ENCODE results near the gene SNAP47. TPM values are rescaled to one million over a fixed set of nuclear protein-coding genes. Genes with fewer than 3 reads are reported as not detected.

The SNAP47 gene
- polyA plus RNA-seq, 1 donor from 2014 or later = 56.0 TPM

DNA sequence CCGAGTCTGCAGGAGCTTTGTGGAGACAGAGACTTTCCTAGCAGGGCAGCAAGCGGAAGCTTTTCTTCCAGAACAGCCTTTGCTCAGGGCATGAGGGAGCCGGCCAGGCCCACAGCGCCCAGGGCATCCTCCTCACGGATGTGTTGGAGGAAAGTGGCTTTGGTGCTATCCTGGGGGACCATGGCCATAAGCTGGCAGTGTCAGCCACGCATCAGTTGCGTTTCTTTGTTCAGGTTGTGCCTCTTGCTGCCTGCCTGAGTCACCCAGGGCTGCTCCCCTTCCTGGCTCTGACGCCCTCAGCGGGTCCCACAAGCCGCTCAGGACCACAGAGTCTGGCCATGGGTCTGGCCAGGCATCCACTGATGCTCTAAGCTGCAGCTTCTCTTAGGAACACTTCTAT lies 40.6 kb downstream of the SNAP47 start:
- no peaks in the 10 kb centered on the region for H3K27me3 ChIP-seq (ENCODE audit: insufficient read depth, low read depth, low read length)
- no peaks in the 10 kb centered on the region for H3K79me2 ChIP-seq (replicated peaks; ENCODE audit: insufficient read depth, low read length)
- no peaks in the 10 kb centered on the region for H3K9me2 ChIP-seq (ENCODE audit: insufficient read depth, low read length)
- no peak overlapping the region for H3K27ac ChIP-seq (ENCODE audit: low read length)
- H3K36me3 ChIP-seq (ENCODE audit: insufficient read depth, low read length) = no peaks in the 10 kb centered on the region
- no peaks in the 10 kb centered on the region for H3F3A ChIP-seq (ENCODE audit: insufficient read depth, low read length, poor library complexity, severe bottlenecking)
- no peaks in the 10 kb centered on the region for H4K20me1 ChIP-seq (ENCODE audit: insufficient read depth)
- TF ChIP-seq EZH2 (IDR thresholded peaks at IDR 0.05; ENCODE audit: borderline replicate concordance, insufficient read depth, low read length, poor library complexity, severe bottlenecking) (no peak), POLR2AphosphoS5 (IDR thresholded peaks at IDR 0.05) (no peak), SMC3 (conservative IDR thresholded peaks at IDR 0.05; ENCODE audit: poor library complexity) (no peak), MXI1 (conservative IDR thresholded peaks at IDR 0.05; ENCODE audit: poor library complexity, severe bottlenecking) (no peak), TAF1 (IDR thresholded peaks at IDR 0.05; ENCODE audit: low read depth) (no peak), RAD21 (conservative IDR thresholded peaks at IDR 0.05) (no peak), EP300 (conservative IDR thresholded peaks at IDR 0.05; ENCODE audit: poor library complexity, severe bottlenecking) (no peak)
- TF ChIP-seq, protein P1, sequence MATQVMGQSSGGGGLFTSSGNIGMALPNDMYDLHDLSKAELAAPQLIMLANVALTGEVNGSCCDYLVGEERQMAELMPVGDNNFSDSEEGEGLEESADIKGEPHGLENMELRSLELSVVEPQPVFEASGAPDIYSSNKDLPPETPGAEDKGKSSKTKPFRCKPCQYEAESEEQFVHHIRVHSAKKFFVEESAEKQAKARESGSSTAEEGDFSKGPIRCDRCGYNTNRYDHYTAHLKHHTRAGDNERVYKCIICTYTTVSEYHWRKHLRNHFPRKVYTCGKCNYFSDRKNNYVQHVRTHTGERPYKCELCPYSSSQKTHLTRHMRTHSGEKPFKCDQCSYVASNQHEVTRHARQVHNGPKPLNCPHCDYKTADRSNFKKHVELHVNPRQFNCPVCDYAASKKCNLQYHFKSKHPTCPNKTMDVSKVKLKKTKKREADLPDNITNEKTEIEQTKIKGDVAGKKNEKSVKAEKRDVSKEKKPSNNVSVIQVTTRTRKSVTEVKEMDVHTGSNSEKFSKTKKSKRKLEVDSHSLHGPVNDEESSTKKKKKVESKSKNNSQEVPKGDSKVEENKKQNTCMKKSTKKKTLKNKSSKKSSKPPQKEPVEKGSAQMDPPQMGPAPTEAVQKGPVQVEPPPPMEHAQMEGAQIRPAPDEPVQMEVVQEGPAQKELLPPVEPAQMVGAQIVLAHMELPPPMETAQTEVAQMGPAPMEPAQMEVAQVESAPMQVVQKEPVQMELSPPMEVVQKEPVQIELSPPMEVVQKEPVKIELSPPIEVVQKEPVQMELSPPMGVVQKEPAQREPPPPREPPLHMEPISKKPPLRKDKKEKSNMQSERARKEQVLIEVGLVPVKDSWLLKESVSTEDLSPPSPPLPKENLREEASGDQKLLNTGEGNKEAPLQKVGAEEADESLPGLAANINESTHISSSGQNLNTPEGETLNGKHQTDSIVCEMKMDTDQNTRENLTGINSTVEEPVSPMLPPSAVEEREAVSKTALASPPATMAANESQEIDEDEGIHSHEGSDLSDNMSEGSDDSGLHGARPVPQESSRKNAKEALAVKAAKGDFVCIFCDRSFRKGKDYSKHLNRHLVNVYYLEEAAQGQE (IDR thresholded peaks at IDR 0.05; ENCODE audit: borderline replicate concordance) = no peak
- no peak overlapping the region for H3K4me3 ChIP-seq (ENCODE audit: low read length)
- no peak overlapping the region for H2AFZ ChIP-seq (ENCODE audit: low read depth, low read length)
- H3K9ac ChIP-seq (ENCODE audit: low read length) = no peak overlapping the region
- no peak overlapping the region for H3K4me2 ChIP-seq (ENCODE audit: low read length)
- H3K9me3 ChIP-seq (ENCODE audit: low read length) = no peaks in the 10 kb centered on the region

DNA sequence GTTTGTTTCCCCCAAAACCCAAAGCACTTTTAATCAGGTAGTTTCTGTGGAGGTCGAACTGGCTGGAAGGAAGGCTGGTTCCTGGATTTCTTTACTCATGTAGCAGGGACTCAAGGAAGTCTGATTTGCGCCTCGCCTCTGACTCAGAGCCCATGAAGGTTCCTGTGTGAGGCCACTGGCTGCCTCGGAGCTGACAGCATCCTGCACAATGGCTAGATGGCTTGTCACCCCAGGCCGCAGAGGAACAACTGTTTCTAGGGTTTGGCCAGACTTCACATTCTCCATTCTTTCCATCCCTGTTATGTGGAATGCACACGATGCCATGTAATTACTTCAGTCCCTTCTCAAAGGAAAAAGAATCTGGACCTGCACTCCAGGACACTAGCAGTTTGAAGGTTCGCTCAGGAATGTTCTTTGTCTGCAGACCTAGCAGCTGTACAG lies 41.1 kb downstream of the SNAP47 start:
- Histone ChIP-seq H4K20me1 (ENCODE audit: insufficient read depth) (no peaks in the 10 kb centered on the region), H3F3A (ENCODE audit: insufficient read depth, low read length, poor library complexity, severe bottlenecking) (no peaks in the 10 kb centered on the region), H2AFZ (ENCODE audit: low read depth, low read length) (no peak overlapping the region), H3K4me2 (ENCODE audit: low read length) (no peak overlapping the region), H3K9ac (ENCODE audit: low read length) (no peak overlapping the region), H3K36me3 (ENCODE audit: insufficient read depth, low read length) (no peaks in the 10 kb centered on the region), H3K4me3 (ENCODE audit: low read length) (no peak overlapping the region), H3K9me3 (ENCODE audit: low read length) (no peaks in the 10 kb centered on the region), H3K27ac (ENCODE audit: low read length) (no peak overlapping the region), H3K27me3 (ENCODE audit: insufficient read depth, low read depth, low read length) (no peaks in the 10 kb centered on the region), H3K9me2 (ENCODE audit: insufficient read depth, low read length) (no peaks in the 10 kb centered on the region), H3K79me2 (replicated peaks; ENCODE audit: insufficient read depth, low read length) (no peaks in the 10 kb centered on the region)
- TF ChIP-seq MXI1 (conservative IDR thresholded peaks at IDR 0.05; ENCODE audit: poor library complexity, severe bottlenecking) = no peak
- no peak for TF ChIP-seq EP300 (conservative IDR thresholded peaks at IDR 0.05; ENCODE audit: poor library complexity, severe bottlenecking)
- no peak for TF ChIP-seq RAD21 (conservative IDR thresholded peaks at IDR 0.05)
- no peak for TF ChIP-seq EZH2 (IDR thresholded peaks at IDR 0.05; ENCODE audit: borderline replicate concordance, insufficient read depth, low read length, poor library complexity, severe bottlenecking)
- TF ChIP-seq POLR2AphosphoS5 (IDR thresholded peaks at IDR 0.05) = no peak
- TF ChIP-seq, protein P1 (IDR thresholded peaks at IDR 0.05; ENCODE audit: borderline replicate concordance) = no peak
- TF ChIP-seq SMC3 (conservative IDR thresholded peaks at IDR 0.05; ENCODE audit: poor library complexity) = no peak
- TF ChIP-seq CTCF (IDR thresholded peaks at IDR 0.05; ENCODE audit: poor library complexity, severe bottlenecking) = no peak
- TF ChIP-seq TAF1 (IDR thresholded peaks at IDR 0.05; ENCODE audit: low read depth) = no peak
